ENCODE results near the gene ADK.
"Not testable (repeated sequence)": the region's sequence is repeated elsewhere in the genome, so short reads cannot be mapped to it uniquely, and the experiment has no call there.

ADK gene

DNA sequence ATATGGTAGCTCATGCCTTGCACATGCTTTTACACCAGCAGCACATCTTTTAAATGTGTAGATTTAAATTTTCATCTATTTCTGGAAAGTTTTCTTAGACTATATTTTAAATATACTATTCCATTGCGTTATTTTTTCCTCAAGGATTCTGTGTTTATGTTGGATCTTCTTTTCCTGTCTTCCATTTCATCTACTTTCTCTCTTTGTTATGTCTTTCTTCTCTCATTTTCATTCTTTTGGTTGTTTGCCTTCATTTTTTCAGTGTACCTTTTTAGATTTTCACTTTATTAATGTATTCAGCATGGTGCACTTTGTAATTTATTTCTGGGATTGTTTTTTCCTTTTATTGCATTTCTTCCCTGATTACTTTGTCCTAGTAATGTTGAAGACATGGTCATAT is 329.8 kb downstream of the ADK start:
- no peak overlapping the region for H3K4me3 ChIP-seq (ENCODE audit: low read length)
- TF ChIP-seq, protein P1, sequence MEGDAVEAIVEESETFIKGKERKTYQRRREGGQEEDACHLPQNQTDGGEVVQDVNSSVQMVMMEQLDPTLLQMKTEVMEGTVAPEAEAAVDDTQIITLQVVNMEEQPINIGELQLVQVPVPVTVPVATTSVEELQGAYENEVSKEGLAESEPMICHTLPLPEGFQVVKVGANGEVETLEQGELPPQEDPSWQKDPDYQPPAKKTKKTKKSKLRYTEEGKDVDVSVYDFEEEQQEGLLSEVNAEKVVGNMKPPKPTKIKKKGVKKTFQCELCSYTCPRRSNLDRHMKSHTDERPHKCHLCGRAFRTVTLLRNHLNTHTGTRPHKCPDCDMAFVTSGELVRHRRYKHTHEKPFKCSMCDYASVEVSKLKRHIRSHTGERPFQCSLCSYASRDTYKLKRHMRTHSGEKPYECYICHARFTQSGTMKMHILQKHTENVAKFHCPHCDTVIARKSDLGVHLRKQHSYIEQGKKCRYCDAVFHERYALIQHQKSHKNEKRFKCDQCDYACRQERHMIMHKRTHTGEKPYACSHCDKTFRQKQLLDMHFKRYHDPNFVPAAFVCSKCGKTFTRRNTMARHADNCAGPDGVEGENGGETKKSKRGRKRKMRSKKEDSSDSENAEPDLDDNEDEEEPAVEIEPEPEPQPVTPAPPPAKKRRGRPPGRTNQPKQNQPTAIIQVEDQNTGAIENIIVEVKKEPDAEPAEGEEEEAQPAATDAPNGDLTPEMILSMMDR (conservative IDR thresholded peaks at IDR 0.05; ENCODE audit: low read length), result no peak
- DNase-seq (ENCODE audit: low read depth), result no peak

DNA sequence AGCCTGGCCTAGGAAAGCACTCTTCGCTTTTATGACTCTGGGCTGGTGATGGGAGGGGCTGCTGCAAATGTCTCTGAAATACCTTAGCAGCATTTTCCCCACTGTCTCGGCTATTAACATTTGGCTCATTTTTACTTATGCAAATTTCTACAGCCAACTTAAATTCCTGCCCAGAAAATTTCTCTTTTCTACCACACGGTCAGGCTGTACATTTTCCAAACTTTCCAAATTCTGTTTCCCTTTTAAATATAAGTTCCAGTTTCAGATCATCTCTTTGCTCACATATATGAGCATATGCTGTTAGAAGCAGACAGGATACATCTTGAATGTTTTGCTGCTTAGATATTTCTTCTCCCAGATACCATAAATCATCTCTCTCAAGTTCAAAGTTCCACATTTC is 332.3 kb downstream of the ADK start:
- DNase-seq (ENCODE audit: low read depth), result no peak
- H3K4me3 ChIP-seq (ENCODE audit: low read length), result no peak overlapping the region
- TF ChIP-seq, protein P1 (conservative IDR thresholded peaks at IDR 0.05; ENCODE audit: low read length), result no peak

DNA sequence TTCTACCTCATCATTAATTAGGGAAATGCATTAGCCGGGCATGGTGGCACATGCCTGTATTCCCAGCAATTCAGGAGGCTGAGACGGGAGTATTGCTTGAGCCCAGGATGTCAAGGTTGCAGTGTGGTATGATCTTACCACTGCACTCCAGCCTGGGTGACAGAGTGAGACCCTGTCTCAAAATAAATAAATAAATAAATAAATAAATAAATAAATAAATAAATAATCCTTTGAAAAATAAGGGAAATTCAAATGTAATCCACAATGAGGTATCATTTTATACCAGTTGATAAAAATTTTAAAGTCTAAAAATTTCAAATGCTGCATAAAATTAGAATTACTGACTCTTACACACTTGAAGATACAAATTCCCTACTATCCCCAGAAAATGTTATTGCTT is 334.3 kb downstream of the ADK start:
- no peak overlapping the region for H3K4me3 ChIP-seq (ENCODE audit: low read length)
- no peak for DNase-seq (ENCODE audit: low read depth)
- TF ChIP-seq, protein P1 (conservative IDR thresholded peaks at IDR 0.05; ENCODE audit: low read length), result no peak

DNA sequence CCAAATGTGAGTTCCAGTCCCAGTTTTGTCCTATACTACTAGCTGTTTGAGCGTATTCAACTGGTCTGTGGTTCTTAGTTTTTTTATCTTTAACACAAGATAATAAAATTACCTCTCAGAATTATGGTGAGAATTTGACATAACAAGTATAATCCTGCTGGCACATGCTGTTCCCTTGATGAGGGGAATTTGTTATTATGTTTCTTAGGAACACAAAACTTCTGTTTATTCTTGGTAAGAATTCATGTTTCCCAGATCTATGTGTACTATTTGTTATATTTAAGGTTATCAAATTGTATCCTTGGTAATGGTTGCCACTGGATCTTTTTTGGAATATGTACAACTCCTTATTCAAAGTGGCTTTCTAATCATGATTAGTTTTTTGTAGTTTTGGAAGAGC is 335.6 kb downstream of the ADK start:
- TF ChIP-seq, protein P1 (conservative IDR thresholded peaks at IDR 0.05; ENCODE audit: low read length), result no peak
- H3K4me3 ChIP-seq (ENCODE audit: low read length), result no peak overlapping the region
- DNase-seq (ENCODE audit: low read depth), result no peak

DNA sequence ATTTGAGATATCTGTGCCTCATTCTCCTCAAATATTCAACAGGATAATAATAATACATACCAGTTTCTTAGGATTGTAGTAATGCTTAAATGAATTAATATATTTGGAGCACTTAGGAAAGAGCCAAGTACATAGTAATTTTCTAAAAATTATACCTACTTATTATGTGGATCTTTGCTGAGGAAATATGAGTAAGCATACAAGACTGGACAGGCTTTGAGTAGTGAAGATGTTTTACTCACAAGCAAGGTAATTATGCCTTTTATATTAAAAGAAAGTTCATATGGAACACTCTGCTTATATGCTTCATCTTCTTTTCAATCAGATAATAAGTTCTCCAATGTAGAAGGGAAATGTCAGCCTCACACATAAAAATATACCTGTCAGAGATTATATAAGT is 337.9 kb downstream of the ADK start:
- no peak for DNase-seq (ENCODE audit: low read depth)
- TF ChIP-seq, protein P1 (conservative IDR thresholded peaks at IDR 0.05; ENCODE audit: low read length), result no peak
- H3K4me3 ChIP-seq (ENCODE audit: low read length), result no peak overlapping the region

DNA sequence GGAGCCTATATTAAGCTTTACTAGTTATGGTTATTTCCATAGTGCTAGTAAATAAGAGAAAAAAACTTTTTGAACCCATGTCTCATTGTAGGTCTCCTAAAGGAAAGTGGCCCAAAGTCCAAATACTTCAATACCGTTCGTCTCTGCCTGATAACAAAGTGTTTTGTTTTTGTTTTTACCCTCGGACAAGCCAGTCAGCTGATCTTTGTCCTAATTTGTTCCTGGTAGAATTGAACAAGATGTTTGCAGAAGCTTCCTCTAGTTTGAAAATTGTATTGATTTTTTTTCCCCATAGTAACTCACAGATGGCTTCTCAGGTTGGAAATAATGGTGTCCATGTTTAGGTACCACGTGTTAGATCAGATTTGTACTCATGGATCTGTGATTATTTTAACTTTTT is 339.5 kb downstream of the ADK start:
- TF ChIP-seq, protein P1 (conservative IDR thresholded peaks at IDR 0.05; ENCODE audit: low read length), result no peak
- DNase-seq (ENCODE audit: low read depth), result no peak
- no peak overlapping the region for H3K4me3 ChIP-seq (ENCODE audit: low read length)

DNA sequence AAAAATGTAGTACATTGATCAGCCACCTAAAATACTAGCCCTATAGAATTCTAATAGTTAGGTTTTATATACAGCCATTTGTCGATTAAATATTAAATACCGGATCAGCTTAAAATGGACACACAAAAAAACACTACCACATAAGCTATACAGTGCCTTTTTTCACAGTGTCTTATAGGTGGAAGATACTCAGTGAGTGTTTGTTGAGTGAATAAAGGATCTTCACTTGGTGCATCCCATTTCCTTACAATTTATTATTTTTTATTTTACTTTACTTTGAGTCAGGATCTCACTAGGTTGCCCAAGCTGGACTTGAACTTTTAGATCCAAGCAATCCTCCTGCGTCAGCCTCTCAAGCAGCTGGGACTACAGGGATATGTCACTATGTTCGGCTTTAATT is 340.0 kb downstream of the ADK start:
- DNase-seq (ENCODE audit: low read depth), result no peak
- TF ChIP-seq, protein P1 (conservative IDR thresholded peaks at IDR 0.05; ENCODE audit: low read length), result no peak
- H3K4me3 ChIP-seq (ENCODE audit: low read length), result no peak overlapping the region

DNA sequence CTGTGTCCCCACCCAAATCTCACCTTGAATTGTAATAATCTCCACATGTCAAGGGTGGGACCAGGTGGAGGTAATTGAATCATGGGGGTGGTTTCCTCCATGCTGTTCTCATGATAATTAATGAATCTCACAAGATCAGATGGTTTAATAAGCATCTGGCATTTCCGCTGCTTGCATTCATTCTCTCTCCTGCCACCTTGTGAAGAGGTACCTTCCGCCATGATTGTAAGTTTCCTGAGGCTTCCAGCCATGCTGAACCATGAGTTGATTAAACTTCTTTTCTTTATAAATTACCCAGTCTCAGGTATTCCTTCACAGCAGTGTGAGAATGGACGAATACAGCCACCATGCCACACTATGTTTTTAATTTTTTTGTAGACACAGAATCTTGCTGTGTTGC is 345.3 kb downstream of the ADK start:
- DNase-seq (ENCODE audit: low read depth); H3K4me3 ChIP-seq (ENCODE audit: low read length): not testable (repeated sequence)

DNA sequence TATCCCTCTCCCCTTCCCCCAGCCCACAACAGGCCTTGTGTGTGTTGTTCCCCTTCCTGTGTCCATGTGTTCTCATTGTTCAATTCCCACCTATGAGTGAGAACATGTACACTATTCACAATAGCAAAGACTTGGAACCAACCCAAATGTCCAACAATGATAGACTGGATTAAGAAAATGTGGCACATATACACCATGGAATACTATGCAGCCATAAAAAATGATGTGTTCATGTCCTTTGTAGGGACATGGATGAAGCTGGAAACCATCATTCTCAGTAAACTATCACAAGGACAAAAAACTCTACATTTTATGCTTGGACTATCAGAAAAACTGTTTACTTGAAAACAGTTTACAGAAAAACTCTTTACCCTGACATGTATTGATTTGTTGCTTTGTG is 347.6 kb downstream of the ADK start:
- DNase-seq (ENCODE audit: low read depth); H3K4me3 ChIP-seq (ENCODE audit: low read length): not testable (repeated sequence)

Measured in AG10803 (cell line).